ENCODE measurements around the gene CRYGD.
"Not testable (repeated sequence)": the region's sequence is repeated elsewhere in the genome, so short reads cannot be mapped to it uniquely, and the experiment has no call there.

The CRYGD gene

GRCh38 chr2:208124013-208124715 lies at the start of gene CRYGD:
CRYGD (minus strand) TSS chr2:208124524; CDS start chr2:208124473, 51 bp downstream.
- DNase-seq (ENCODE audit: low spot score); in situ Hi-C loops (cut with MboI; ENCODE audit: low pct_unique_long_range_greater_than_20kb, low sequenced_read_pairs, unreplicated experiment): not testable (repeated sequence)

- TF ChIP-seq CTCF (IDR thresholded peaks at IDR 0.05; ENCODE audit: extremely low read depth, insufficient read depth, missing control alignments), result no peak
- no peak for DNase-seq (ENCODE audit: low spot score)
- in situ Hi-C loops (cut with MboI; ENCODE audit: low pct_unique_long_range_greater_than_20kb, low sequenced_read_pairs, unreplicated experiment), result no loop called here
Observed at GRCh38 chr2:208172125-208172524, 47.8 kb upstream of the CRYGD start.

- DNase-seq (ENCODE audit: low spot score), result no peak
- in situ Hi-C loops (cut with MboI; ENCODE audit: low pct_unique_long_range_greater_than_20kb, low sequenced_read_pairs, unreplicated experiment), result no loop called here
- TF ChIP-seq CTCF (IDR thresholded peaks at IDR 0.05; ENCODE audit: extremely low read depth, insufficient read depth, missing control alignments), result no peak
Observed at GRCh38 chr2:208164951-208165755, 40.8 kb upstream of the CRYGD start.

- TF ChIP-seq CTCF (IDR thresholded peaks at IDR 0.05; ENCODE audit: extremely low read depth, insufficient read depth, missing control alignments), result no peak
- no peak for DNase-seq (ENCODE audit: low spot score)
- in situ Hi-C loops (cut with MboI; ENCODE audit: low pct_unique_long_range_greater_than_20kb, low sequenced_read_pairs, unreplicated experiment), result no loop called here
Observed at GRCh38 chr2:208163489-208163888, 39.2 kb upstream of the CRYGD start, which contains the start of gene CRYGA. CRYGA (minus strand) TSS chr2:208163589; CDS start chr2:208163556, 33 bp downstream.

- TF ChIP-seq CTCF (IDR thresholded peaks at IDR 0.05; ENCODE audit: extremely low read depth, insufficient read depth, missing control alignments), result no peak
- in situ Hi-C loops (cut with MboI; ENCODE audit: low pct_unique_long_range_greater_than_20kb, low sequenced_read_pairs, unreplicated experiment), result no loop called here
Observed at GRCh38 chr2:208156439-208156838, 32.1 kb upstream of the CRYGD start.

GRCh38 chr2:208153156-208153555 lies 28.8 kb upstream of the CRYGD start:
- in situ Hi-C loops (cut with MboI; ENCODE audit: low pct_unique_long_range_greater_than_20kb, low sequenced_read_pairs, unreplicated experiment), result no loop called here
- no peak for DNase-seq (ENCODE audit: low spot score)
- TF ChIP-seq CTCF (IDR thresholded peaks at IDR 0.05; ENCODE audit: extremely low read depth, insufficient read depth, missing control alignments), result no peak

More at GRCh38 chr2:208156439-208156838, 32.1 kb upstream of the CRYGD start:
- no peak for DNase-seq (ENCODE audit: low spot score)

GRCh38 chr2:208150956-208151355 lies 26.6 kb upstream of the CRYGD start:
- TF ChIP-seq CTCF (IDR thresholded peaks at IDR 0.05; ENCODE audit: extremely low read depth, insufficient read depth, missing control alignments), result no peak
- in situ Hi-C loops (cut with MboI; ENCODE audit: low pct_unique_long_range_greater_than_20kb, low sequenced_read_pairs, unreplicated experiment), result no loop called here
- no peak for DNase-seq (ENCODE audit: low spot score)

Measured in GM13977 (cell line).